ENCODE measurements around the gene CLCNKA.
"Not testable (repeated sequence)": the region's sequence is repeated elsewhere in the genome, so short reads cannot be mapped to it uniquely, and the experiment has no call there.

DNA sequence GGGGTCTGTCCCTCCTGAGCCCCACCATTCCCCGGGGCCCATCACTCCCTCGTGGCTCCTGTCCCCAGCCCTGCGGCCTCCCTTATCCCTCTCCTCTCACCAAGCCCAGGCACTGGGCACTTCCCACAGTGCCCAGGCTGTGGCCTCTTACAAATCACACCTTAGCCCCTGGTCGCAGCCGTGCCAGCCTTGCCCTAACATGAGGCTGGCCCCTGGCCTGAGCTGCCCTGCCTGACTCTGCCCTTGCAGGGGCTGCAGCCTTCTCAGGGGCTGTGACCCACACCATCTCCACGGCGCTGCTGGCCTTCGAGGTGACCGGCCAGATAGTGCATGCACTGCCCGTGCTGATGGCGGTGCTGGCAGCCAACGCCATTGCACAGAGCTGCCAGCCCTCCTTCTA is 30.1 kb downstream of the CLCNKA start:
- TF ChIP-seq ZNF274 (IDR thresholded peaks at IDR 0.05; ENCODE audit: low read depth, low read length); SUZ12 (IDR thresholded peaks at IDR 0.05; ENCODE audit: extremely low read depth, insufficient read depth, insufficient read length); YY1 (IDR thresholded peaks at IDR 0.05; ENCODE audit: insufficient read depth, insufficient read length): not testable (repeated sequence)
